Raji (cell line): ENCODE data around the gene SZT2.
A peak's percentile ranks its signal among the peaks of the same experiment; 100 is the strongest.

Experiments used
- POLR2A ChIP-seq: IDR thresholded peaks from 2 replicates; pipeline ENCODE4 v1.6.1; 2011; ENCODE audit warnings: low read depth, low read length, control low read depth; ENCODE audit not compliant: insufficient read depth

The SZT2 gene

GRCh38 chr1:43358121-43358745 lies 31.5 kb upstream of the SZT2 start:
- 0 out of 2 replicates have a peak, but pooled peaks have one; percentile 25 for TF ChIP-seq POLR2A

- peak; percentile 87 for TF ChIP-seq POLR2A
These were observed 30.7 kb upstream of the SZT2 start, which contains the start of gene CDC20 for GRCh38 chr1:43358746-43359693. Gene CDC20, plus strand, starts transcription at chr1:43358981. Its CDS starts 235 bp downstream, at chr1:43359216.

GRCh38 chr1:43359696-43360095 lies 30.0 kb upstream of the SZT2 start:
- no peak for TF ChIP-seq POLR2A

GRCh38 chr1:43360616-43361015 lies 29.1 kb upstream of the SZT2 start:
- no peak for TF ChIP-seq POLR2A

GRCh38 chr1:43363283-43363934 lies 26.3 kb upstream of the SZT2 start:
- TF ChIP-seq POLR2A: 0 out of 2 replicates have a peak, but pooled peaks have one; percentile 35

- TF ChIP-seq POLR2A: no peak; the same call in 1 of the 2 replicates
These were observed 25.7 kb upstream of the SZT2 start for GRCh38 chr1:43363935-43364525.

GRCh38 chr1:43365678-43366077 lies 24.0 kb upstream of the SZT2 start:
- TF ChIP-seq POLR2A: no peak

GRCh38 chr1:43366179-43366578 lies 23.5 kb upstream of the SZT2 start:
- no peak for TF ChIP-seq POLR2A

- peak; percentile 14; the same call in 1 of the 2 replicates for TF ChIP-seq POLR2A
These were observed 23.1 kb upstream of the SZT2 start for GRCh38 chr1:43366601-43367025.

GRCh38 chr1:43367026-43367903 lies 22.4 kb upstream of the SZT2 start:
- peak; percentile 41; the same call in 1 of the 2 replicates for TF ChIP-seq POLR2A

- peak; percentile 92 for TF ChIP-seq POLR2A
These were observed 21.6 kb upstream of the SZT2 start, which contains the start of gene ELOVL1 for GRCh38 chr1:43367904-43368645. Gene ELOVL1, minus strand, starts transcription at chr1:43368011. Its CDS starts 2,402 bp downstream, at chr1:43365609.

- no peak for TF ChIP-seq POLR2A
These were observed 21.1 kb upstream of the SZT2 start for GRCh38 chr1:43368646-43369020.

GRCh38 chr1:43370564-43370963 lies 19.1 kb upstream of the SZT2 start:
- TF ChIP-seq POLR2A: no peak
